DND-41 (cell line): ENCODE measurements around the gene EPB41.
A peak's percentile ranks its signal among the peaks of the same experiment; 100 is the strongest.

Experiments
- ATAC-seq: fragments of 200-7000 bp; cut with Tn5 transposase; 3 replicates; pipeline ENCODE4 v1.9.1; 2021; ENCODE audit warnings: low read depth; ENCODE audit not compliant: insufficient read depth
- DNase-seq: peaks from one replicate; pipeline ENCODE4 v3.0.0-alpha.2; 2020
- H2AFZ ChIP-seq: 2 replicates; pipeline ENCODE4 v1.6.0; 2012; ENCODE audit warnings: low read depth, low read length
- H3K27ac ChIP-seq: 2 replicates; pipeline ENCODE4 v1.5.1; 2012; ENCODE audit warnings: low read length, inconsistent platforms
- H3K27me3 ChIP-seq: fragments of 200-600 bp; sonication (generic); 2 replicates; pipeline ENCODE4 v1.6.0; 2012; ENCODE audit warnings: low read length, mild to moderate bottlenecking, inconsistent platforms; ENCODE audit not compliant: insufficient read depth, poor library complexity
- H3K36me3 ChIP-seq: 2 replicates; pipeline ENCODE4 v1.5.1; 2012; ENCODE audit warnings: low read length, inconsistent platforms; ENCODE audit not compliant: insufficient read depth
- H3K4me1 ChIP-seq: 2 replicates; pipeline ENCODE4 v1.5.1; 2012; ENCODE audit warnings: mild to moderate bottlenecking, low read length; ENCODE audit not compliant: insufficient read depth
- H3K4me2 ChIP-seq: 2 replicates; pipeline ENCODE4 v1.6.0; 2012; ENCODE audit warnings: mild to moderate bottlenecking, moderate library complexity, low read length, inconsistent platforms; ENCODE audit not compliant: insufficient read depth
- H3K4me3 ChIP-seq, 2 experiments: fragments of 200-600 bp in 1 of 2; shearing (Covaris generic) in 1 of 2; 2 replicates each; pipeline ENCODE4 v1.5.1; 2012 to 2016; ENCODE audit warnings: inconsistent platforms in 2 of 2, low read length in 2 of 2, mild to moderate bottlenecking in 2 of 2, low read depth in 1 of 2, moderate library complexity in 1 of 2
- H3K79me2 ChIP-seq: 2 replicates; pipeline ENCODE4 v1.6.0; 2012; ENCODE audit warnings: low read length, inconsistent platforms; ENCODE audit not compliant: insufficient read depth
- H3K9ac ChIP-seq: 2 replicates; pipeline ENCODE4 v1.6.0; 2012; ENCODE audit warnings: low read depth, mild to moderate bottlenecking, inconsistent platforms, low read length, moderate library complexity
- H3K9me3 ChIP-seq: 2 replicates; pipeline ENCODE4 v1.5.1; 2012; ENCODE audit warnings: low read length, moderate library complexity, mild to moderate bottlenecking, inconsistent platforms; ENCODE audit not compliant: insufficient read depth, severe bottlenecking
- H4K20me1 ChIP-seq: 2 replicates; pipeline ENCODE4 v1.6.0; 2012; ENCODE audit warnings: low read length; ENCODE audit not compliant: insufficient read depth
- CTCF ChIP-seq: IDR thresholded peaks from 2 replicates; pipeline ENCODE4 v1.5.1; 2012; ENCODE audit warnings: borderline replicate concordance, low read length, moderate library complexity, mild to moderate bottlenecking; ENCODE audit not compliant: poor library complexity, severe bottlenecking; ENCODE audit errors: extremely low read depth
- EZH2 ChIP-seq: IDR thresholded peaks from 3 replicates; pipeline ENCODE4 v1.6.1; 2012; ENCODE audit warnings: borderline replicate concordance, low read depth, mild to moderate bottlenecking, moderate library complexity, low read length, inconsistent platforms; ENCODE audit not compliant: severe bottlenecking

EPB41 gene

GRCh38 chr1:28891256-28891655 is 23.1 kb upstream of the EPB41 start:
- Histone ChIP-seq H4K20me1 (0 out of 2 replicates have a peak, but pooled peaks cover 5% of the 10 kb centered on the region), H3K27me3 (no peaks in the 10 kb centered on the region)

GRCh38 chr1:28893403-28894102 is 20.8 kb upstream of the EPB41 start:
- TF ChIP-seq CTCF, result peak; percentile 40
- no peak for TF ChIP-seq EZH2
- DNase-seq, result no peak

More at GRCh38 chr1:28891256-28891655, 23.1 kb upstream of the EPB41 start:
- no peak overlapping the region for H3K9ac ChIP-seq
- H3K36me3 ChIP-seq, result no peaks in the 10 kb centered on the region
- TF ChIP-seq EZH2, result no peak
- no peak for TF ChIP-seq CTCF
- H2AFZ ChIP-seq, result no peak overlapping the region
- no peak overlapping the region for H3K4me2 ChIP-seq
- DNase-seq (no peak), ATAC-seq (no peak)
- H3K27ac ChIP-seq, result no peak overlapping the region
- peaks cover 21% of the 10 kb centered on the region for H3K4me1 ChIP-seq
- no peaks in the 10 kb centered on the region for H3K79me2 ChIP-seq
- no peaks in the 10 kb centered on the region for H3K9me3 ChIP-seq
- no peak overlapping the region for H3K4me3 ChIP-seq

GRCh38 chr1:28894785-28895184 is 19.6 kb upstream of the EPB41 start:
- TF ChIP-seq CTCF (no peak), EZH2 (no peak)
- Histone ChIP-seq H3K9ac (no peak overlapping the region), H3K4me1 (no peaks in the 10 kb centered on the region), H2AFZ (no peak overlapping the region), H3K36me3 (no peaks in the 10 kb centered on the region), H3K4me3 (no peak overlapping the region), H3K27me3 (no peaks in the 10 kb centered on the region), H3K79me2 (no peaks in the 10 kb centered on the region), H3K27ac (no peak overlapping the region), H3K9me3 (no peaks in the 10 kb centered on the region), H4K20me1 (no peaks in the 10 kb centered on the region), H3K4me2 (no peak overlapping the region)
- DNase-seq, result no peak
- ATAC-seq, result no peak

More at GRCh38 chr1:28893403-28894102, 20.8 kb upstream of the EPB41 start:
- ATAC-seq, result 0 out of 3 replicates have a peak, but pooled peaks have one; percentile 29
- Histone ChIP-seq H3K27ac (no peak overlapping the region), H3K27me3 (no peaks in the 10 kb centered on the region), H3K9ac (no peak overlapping the region), H2AFZ (no peak overlapping the region), H3K4me3 (no peak overlapping the region), H3K4me2 (no peak overlapping the region), H3K36me3 (no peaks in the 10 kb centered on the region), H3K79me2 (no peaks in the 10 kb centered on the region), H3K4me1 (no peaks in the 10 kb centered on the region), H4K20me1 (no peaks in the 10 kb centered on the region), H3K9me3 (no peaks in the 10 kb centered on the region)
